Measurements from ENCODE around the gene PPP1CA. TPM values are rescaled to one million over a fixed set of nuclear protein-coding genes. Genes with fewer than 3 reads are reported as not detected.

The PPP1CA gene
- total RNA-seq, 1 donor, result 129 TPM

DNA sequence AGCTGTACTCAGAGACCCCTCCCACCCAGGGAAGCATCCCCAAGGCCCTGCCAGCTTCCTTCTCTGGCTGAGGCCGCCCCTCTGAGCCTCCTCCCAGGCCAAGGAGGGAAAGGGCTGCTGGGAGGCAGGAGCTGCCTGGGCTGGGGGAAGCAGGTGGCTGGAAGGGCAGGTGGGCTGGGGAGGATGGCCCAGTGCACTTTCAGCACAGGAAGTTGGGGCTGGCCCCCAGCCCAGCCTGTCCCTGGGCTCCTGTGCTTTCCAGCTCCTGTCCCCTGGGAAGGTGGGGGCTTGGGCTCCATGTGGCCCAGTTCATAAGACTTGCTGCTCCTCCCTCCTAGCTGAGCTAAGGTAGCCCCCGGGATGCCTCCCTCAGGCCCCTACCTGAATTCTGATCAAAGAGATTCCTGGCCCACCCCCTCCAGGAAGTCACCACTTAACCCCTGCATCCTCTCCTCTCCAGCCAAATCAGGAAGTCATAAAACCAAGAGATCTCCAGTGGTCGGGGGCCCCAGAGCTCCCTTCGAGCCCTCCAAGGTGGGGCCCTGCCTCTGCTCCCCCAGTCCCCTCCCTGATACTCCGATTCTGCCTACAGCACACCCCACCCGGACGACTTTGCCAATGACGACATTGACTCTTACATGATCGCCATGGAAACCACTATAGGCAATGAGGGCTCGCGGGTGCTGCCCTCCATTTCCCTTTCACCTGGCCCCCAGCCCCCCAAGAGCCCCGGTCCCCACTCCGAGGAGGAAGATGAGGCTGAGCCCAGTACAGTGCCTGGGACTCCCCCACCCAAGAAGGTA is 4.9 kb downstream of the PPP1CA start:
- no peak for DNase-seq (ENCODE audit: low read depth)
- H3K4me3 ChIP-seq (ENCODE audit: low read depth, low read length), result no peak overlapping the region
- TF ChIP-seq, protein P1, sequence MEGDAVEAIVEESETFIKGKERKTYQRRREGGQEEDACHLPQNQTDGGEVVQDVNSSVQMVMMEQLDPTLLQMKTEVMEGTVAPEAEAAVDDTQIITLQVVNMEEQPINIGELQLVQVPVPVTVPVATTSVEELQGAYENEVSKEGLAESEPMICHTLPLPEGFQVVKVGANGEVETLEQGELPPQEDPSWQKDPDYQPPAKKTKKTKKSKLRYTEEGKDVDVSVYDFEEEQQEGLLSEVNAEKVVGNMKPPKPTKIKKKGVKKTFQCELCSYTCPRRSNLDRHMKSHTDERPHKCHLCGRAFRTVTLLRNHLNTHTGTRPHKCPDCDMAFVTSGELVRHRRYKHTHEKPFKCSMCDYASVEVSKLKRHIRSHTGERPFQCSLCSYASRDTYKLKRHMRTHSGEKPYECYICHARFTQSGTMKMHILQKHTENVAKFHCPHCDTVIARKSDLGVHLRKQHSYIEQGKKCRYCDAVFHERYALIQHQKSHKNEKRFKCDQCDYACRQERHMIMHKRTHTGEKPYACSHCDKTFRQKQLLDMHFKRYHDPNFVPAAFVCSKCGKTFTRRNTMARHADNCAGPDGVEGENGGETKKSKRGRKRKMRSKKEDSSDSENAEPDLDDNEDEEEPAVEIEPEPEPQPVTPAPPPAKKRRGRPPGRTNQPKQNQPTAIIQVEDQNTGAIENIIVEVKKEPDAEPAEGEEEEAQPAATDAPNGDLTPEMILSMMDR (IDR thresholded peaks at IDR 0.05; ENCODE audit: insufficient read depth, low read length), result no peak

DNA sequence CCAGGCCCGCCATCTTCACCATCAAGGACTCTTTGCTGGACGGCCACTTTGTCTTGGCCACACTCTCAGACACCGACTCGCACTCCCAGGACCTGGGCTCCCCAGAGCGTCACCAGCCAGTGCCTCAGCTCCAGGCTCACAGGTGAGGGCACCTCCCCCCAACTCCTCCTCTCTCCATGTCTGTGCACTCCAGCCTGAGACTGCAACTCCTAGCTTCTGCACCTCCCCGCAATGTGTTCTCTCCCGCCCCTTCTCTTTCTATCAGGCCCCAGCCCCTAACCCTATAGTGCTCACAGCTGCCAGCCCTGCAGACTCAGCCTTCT is 5.4 kb downstream of the PPP1CA start:
- no peak for DNase-seq (ENCODE audit: low read depth)
- TF ChIP-seq, protein P1 (IDR thresholded peaks at IDR 0.05; ENCODE audit: insufficient read depth, low read length), result no peak
- H3K4me3 ChIP-seq (ENCODE audit: low read depth, low read length), result no peak overlapping the region

- no peak for DNase-seq (ENCODE audit: low read depth)
- no peak overlapping the region for H3K4me3 ChIP-seq (ENCODE audit: low read depth, low read length)
- TF ChIP-seq, protein P1 (IDR thresholded peaks at IDR 0.05; ENCODE audit: insufficient read depth, low read length), result no peak
Observed at GRCh38 chr11:67395555-67396258, 6.0 kb downstream of the PPP1CA start.

- no peak for DNase-seq (ENCODE audit: low read depth)
- TF ChIP-seq, protein P1 (IDR thresholded peaks at IDR 0.05; ENCODE audit: insufficient read depth, low read length), result no peak
Observed at GRCh38 chr11:67393990-67394389, 7.7 kb downstream of the PPP1CA start.

DNA sequence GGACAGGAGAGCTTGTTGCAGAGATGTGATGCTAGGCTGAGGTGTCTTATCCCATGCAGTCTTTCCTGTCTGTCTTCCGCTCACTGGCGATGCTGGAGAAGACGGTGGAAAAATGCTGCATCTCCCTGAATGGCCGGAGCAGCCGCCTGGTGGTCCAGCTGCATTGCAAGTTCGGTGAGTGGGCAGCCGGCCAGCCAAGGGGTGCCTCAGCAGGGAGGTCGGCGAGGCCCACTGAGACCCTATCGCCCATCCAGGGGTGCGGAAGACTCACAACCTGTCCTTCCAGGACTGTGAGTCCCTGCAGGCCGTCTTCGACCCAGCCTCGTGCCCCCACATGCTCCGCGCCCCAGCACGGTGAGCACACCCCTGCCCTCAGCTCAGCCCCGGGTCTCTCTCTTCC is 8.2 kb downstream of the PPP1CA start:
- peak overlapping the region; percentile 22 for H3K4me3 ChIP-seq (ENCODE audit: low read depth, low read length)
- DNase-seq (ENCODE audit: low read depth), result no peak
- TF ChIP-seq, protein P1 (IDR thresholded peaks at IDR 0.05; ENCODE audit: insufficient read depth, low read length), result no peak

More at GRCh38 chr11:67393990-67394389, 7.7 kb downstream of the PPP1CA start:
- no peak overlapping the region for H3K4me3 ChIP-seq (ENCODE audit: low read depth, low read length)

- peak overlapping the region; percentile 95 for H3K4me3 ChIP-seq (ENCODE audit: low read depth, low read length)
- TF ChIP-seq, protein P1 (IDR thresholded peaks at IDR 0.05; ENCODE audit: insufficient read depth, low read length), result no peak
- DNase-seq (ENCODE audit: low read depth), result no peak
Observed at GRCh38 chr11:67392183-67392715, 9.4 kb downstream of the PPP1CA start.

Data from fibroblast of the aortic adventitia (primary cell).